HepG2 (cell line): Measurements from ENCODE around the gene TMUB1. TPM values are rescaled to one million over a fixed set of nuclear protein-coding genes. Genes with fewer than 3 reads are reported as not detected.

Source experiments
- ATF7-NPFF ChIP-seq: sonication (generic); formaldehyde crosslinking; IDR thresholded peaks from 2 replicates; pipeline ENCODE4 v1.8.1; 2023; ENCODE audit warnings: mild to moderate bottlenecking, low read depth, missing genetic modification reagents, moderate library complexity
- KDM2A ChIP-seq: sonication (generic); formaldehyde crosslinking; IDR thresholded peaks from 2 replicates; pipeline ENCODE4 v1.4.0; 2020; ENCODE audit warnings: low read depth, missing genetic modification reagents, borderline replicate concordance
- ZFAT ChIP-seq: sonication (generic); formaldehyde crosslinking; conservative IDR thresholded peaks from 2 replicates; pipeline ENCODE4 v1.8.1; 2023; ENCODE audit warnings: missing genetic modification reagents, inconsistent platforms
- ZNF652 ChIP-seq: IDR thresholded peaks from 2 replicates; pipeline ENCODE4 v1.6.1; 2016; ENCODE audit warnings: low read depth, borderline replicate concordance
- polyA plus RNA-seq, 8 experiments: library from polyadenylated mRNA; depleted of rRNA in 3 of 8; stranded (reverse) in 7 of 8; unstranded in 1 of 8; fragments of >200 nt; fragmentation: Illumina TruSeq in 4 of 8; extraction: Trizol in 4 of 8; gene quantifications; 2 replicates each; pipeline versions ENCODE4 v1.2.1 to v1.2.3, GENCODE V29; 2011 to 2016; ENCODE audit warnings: low read depth in 4 of 8, missing spikeins in 1 of 8, mixed read lengths in 1 of 8; ENCODE audit not compliant: insufficient read depth in 1 of 8
- total RNA-seq, 5 experiments: library from RNA; depleted of rRNA; stranded (reverse); fragments of >200 nt; fragmentation: Illumina TruSeq; extraction: Trizol; gene quantifications; 2 replicates each; pipeline ENCODE4 v1.2.3, GENCODE V29; 2016; ENCODE audit warnings: low read depth in 1 of 5
- TF ChIP-seq, protein P1 (sequence below): sonication (generic); formaldehyde crosslinking; IDR thresholded peaks from 2 replicates; pipeline ENCODE4 v1.4.0; 2020; ENCODE audit warnings: mild to moderate bottlenecking, missing genetic modification reagents
- TF ChIP-seq, protein P2 (sequence below): sonication (generic); formaldehyde crosslinking; IDR thresholded peaks from 2 replicates; pipeline ENCODE4 v1.4.0; 2020; ENCODE audit warnings: mild to moderate bottlenecking, missing genetic modification reagents
- TF ChIP-seq, protein P3 (sequence below): sonication (generic); formaldehyde crosslinking; conservative IDR thresholded peaks from 2 replicates; pipeline ENCODE4 v1.4.0; 2020; ENCODE audit warnings: missing genetic modification reagents

TMUB1 gene
- total and polyA plus RNA-seq, 2 of the 13 experiments (the other 11 are each of a cell fraction or from before 2014, with no cell fraction given), result 44.8 to 51.6 TPM

DNA sequence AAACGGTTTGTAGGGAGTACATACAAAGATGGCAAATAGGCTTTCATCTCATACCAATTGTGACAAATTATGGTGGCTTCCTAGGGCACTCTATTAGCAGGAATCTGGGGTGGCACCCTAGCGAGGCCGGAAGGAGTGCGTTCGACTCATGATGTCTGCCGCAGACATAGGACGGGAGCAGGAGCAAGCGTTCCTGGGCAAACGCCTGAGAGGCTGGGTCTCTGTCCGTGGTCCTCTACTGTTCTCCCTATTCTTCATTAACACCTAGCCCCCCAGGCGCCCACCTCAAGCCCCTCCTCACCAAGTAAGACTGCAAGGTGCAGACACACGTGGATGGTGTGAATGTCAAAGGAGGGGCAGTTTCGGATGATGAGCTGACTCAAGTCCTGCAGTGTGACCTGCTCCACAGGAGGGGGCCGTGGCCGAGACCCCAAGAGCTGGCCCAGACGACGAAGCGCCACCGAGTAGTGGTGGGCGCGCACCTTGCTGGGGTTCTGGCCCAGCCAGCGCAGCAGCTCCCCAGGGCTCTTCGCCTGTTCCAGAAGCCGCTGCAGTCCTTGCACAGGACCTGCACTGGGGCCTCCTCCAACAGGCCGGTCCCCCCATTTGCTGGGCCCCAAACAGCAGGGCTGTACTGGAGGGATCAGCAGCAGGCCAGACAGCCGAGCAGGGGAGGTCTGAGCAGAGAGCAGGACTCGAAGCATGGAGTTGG is 3.9 kb downstream of the TMUB1 start (continued):
- TF ChIP-seq, protein P1, sequence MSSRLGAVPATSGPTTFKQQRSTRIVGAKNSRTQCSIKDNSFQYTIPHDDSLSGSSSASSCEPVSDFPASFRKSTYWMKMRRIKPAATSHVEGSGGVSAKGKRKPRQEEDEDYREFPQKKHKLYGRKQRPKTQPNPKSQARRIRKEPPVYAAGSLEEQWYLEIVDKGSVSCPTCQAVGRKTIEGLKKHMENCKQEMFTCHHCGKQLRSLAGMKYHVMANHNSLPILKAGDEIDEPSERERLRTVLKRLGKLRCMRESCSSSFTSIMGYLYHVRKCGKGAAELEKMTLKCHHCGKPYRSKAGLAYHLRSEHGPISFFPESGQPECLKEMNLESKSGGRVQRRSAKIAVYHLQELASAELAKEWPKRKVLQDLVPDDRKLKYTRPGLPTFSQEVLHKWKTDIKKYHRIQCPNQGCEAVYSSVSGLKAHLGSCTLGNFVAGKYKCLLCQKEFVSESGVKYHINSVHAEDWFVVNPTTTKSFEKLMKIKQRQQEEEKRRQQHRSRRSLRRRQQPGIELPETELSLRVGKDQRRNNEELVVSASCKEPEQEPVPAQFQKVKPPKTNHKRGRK (CRISPR knock-in tag), result no peak
- TF ChIP-seq, protein P2, sequence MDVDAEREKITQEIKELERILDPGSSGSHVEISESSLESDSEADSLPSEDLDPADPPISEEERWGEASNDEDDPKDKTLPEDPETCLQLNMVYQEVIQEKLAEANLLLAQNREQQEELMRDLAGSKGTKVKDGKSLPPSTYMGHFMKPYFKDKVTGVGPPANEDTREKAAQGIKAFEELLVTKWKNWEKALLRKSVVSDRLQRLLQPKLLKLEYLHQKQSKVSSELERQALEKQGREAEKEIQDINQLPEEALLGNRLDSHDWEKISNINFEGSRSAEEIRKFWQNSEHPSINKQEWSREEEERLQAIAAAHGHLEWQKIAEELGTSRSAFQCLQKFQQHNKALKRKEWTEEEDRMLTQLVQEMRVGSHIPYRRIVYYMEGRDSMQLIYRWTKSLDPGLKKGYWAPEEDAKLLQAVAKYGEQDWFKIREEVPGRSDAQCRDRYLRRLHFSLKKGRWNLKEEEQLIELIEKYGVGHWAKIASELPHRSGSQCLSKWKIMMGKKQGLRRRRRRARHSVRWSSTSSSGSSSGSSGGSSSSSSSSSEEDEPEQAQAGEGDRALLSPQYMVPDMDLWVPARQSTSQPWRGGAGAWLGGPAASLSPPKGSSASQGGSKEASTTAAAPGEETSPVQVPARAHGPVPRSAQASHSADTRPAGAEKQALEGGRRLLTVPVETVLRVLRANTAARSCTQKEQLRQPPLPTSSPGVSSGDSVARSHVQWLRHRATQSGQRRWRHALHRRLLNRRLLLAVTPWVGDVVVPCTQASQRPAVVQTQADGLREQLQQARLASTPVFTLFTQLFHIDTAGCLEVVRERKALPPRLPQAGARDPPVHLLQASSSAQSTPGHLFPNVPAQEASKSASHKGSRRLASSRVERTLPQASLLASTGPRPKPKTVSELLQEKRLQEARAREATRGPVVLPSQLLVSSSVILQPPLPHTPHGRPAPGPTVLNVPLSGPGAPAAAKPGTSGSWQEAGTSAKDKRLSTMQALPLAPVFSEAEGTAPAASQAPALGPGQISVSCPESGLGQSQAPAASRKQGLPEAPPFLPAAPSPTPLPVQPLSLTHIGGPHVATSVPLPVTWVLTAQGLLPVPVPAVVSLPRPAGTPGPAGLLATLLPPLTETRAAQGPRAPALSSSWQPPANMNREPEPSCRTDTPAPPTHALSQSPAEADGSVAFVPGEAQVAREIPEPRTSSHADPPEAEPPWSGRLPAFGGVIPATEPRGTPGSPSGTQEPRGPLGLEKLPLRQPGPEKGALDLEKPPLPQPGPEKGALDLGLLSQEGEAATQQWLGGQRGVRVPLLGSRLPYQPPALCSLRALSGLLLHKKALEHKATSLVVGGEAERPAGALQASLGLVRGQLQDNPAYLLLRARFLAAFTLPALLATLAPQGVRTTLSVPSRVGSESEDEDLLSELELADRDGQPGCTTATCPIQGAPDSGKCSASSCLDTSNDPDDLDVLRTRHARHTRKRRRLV (CRISPR knock-in tag), result 0 out of 2 replicates have a peak, but pooled peaks have one; percentile 64
- 0 out of 2 replicates have a peak, but pooled peaks have one; percentile 3 for TF ChIP-seq ATF7-NPFF (CRISPR knock-in tag)
- TF ChIP-seq, protein P3, sequence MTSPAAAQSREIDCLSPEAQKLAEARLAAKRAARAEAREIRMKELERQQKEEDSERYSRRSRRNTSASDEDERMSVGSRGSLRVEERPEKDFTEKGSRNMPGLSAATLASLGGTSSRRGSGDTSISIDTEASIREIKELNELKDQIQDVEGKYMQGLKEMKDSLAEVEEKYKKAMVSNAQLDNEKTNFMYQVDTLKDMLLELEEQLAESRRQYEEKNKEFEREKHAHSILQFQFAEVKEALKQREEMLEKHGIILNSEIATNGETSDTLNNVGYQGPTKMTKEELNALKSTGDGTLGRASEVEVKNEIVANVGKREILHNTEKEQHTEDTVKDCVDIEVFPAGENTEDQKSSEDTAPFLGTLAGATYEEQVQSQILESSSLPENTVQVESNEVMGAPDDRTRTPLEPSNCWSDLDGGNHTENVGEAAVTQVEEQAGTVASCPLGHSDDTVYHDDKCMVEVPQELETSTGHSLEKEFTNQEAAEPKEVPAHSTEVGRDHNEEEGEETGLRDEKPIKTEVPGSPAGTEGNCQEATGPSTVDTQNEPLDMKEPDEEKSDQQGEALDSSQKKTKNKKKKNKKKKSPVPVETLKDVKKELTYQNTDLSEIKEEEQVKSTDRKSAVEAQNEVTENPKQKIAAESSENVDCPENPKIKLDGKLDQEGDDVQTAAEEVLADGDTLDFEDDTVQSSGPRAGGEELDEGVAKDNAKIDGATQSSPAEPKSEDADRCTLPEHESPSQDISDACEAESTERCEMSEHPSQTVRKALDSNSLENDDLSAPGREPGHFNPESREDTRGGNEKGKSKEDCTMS (CRISPR knock-in tag), result no peak
- no peak for TF ChIP-seq ZNF652 (CRISPR knock-in tag)
- TF ChIP-seq KDM2A, result no peak
- TF ChIP-seq ZFAT, result no peak
